H1 (cell line): Measurements from ENCODE around the gene PIK3R1. TPM values are rescaled to one million over a fixed set of nuclear protein-coding genes. Genes with fewer than 3 reads are reported as not detected.

Experiments used
- CBX8 ChIP-seq: fragments of 300-800, 300-1000 bp; sonication (generic); IDR thresholded peaks from 2 replicates; pipeline ENCODE4 v1.7.1; 2016; ENCODE audit warnings: low read depth, low read length, borderline replicate concordance
- CTCF ChIP-seq, 3 experiments: IDR thresholded peaks; 1 replicate in 2 of 3; 2 replicates in 1 of 3; pipeline versions ENCODE4 v1.5.1 to v1.6.1; 2011; ENCODE audit warnings: low read length in 3 of 3, mild to moderate bottlenecking in 3 of 3, inconsistent platforms in 2 of 3, low read depth in 1 of 3, moderate library complexity in 1 of 3; ENCODE audit not compliant: insufficient read depth in 1 of 3; ENCODE audit errors: control extremely low read depth in 1 of 3
- GABPA ChIP-seq: IDR thresholded peaks from 2 replicates; pipeline ENCODE4 v1.6.1; 2011; ENCODE audit warnings: mild to moderate bottlenecking, low read length, moderate library complexity, borderline replicate concordance; ENCODE audit not compliant: insufficient read depth
- MAFK ChIP-seq: IDR thresholded peaks from 2 replicates; pipeline ENCODE4 v1.6.1; 2012; ENCODE audit warnings: low read depth, mild to moderate bottlenecking, improper control_type of control experiment, low read length
- POLR2AphosphoS5 ChIP-seq: IDR thresholded peaks from 2 replicates; pipeline ENCODE4 v1.6.1; 2011; ENCODE audit warnings: low read depth, low read length
- SIX5 ChIP-seq: IDR thresholded peaks from 2 replicates; pipeline ENCODE4 v1.6.1; 2011; ENCODE audit warnings: mild to moderate bottlenecking, low read depth, low read length
- TEAD4 ChIP-seq: IDR thresholded peaks from 2 replicates; pipeline ENCODE4 v1.6.1; 2012; ENCODE audit warnings: low read depth, low read length, inconsistent platforms, mixed read lengths
- polyA plus RNA-seq, 7 experiments: library from polyadenylated mRNA; depleted of rRNA in 3 of 7; stranded (reverse) in 5 of 7; unstranded in 2 of 7; fragments of >200 nt in 5 of 7; fragments of 200-250 nt in 2 of 7; gene quantifications; 1 replicate in 5 of 7; 2 replicates in 1 of 7; 4 replicates in 1 of 7; pipeline versions ENCODE4 v1.2.1 to v1.2.3, GENCODE V29; 2011 to 2013; ENCODE audit warnings: missing spikeins in 2 of 7, mixed read lengths in 2 of 7
- total RNA-seq: library from RNA; stranded (reverse); fragmentation: NEBNext Ultra II Directional; extraction: Animal tissue kit (Norgen Biotek cat#: 25700); gene quantifications from 2 replicates; pipeline ENCODE4 v1.2.1, GENCODE V29; 2021
- TF ChIP-seq, protein P1 (sequence below): fragments of 300-600 bp; sonication (generic); IDR thresholded peaks from 2 replicates; pipeline ENCODE4 v1.7.1; 2012; ENCODE audit warnings: low read length, moderate library complexity, mild to moderate bottlenecking, inconsistent platforms; ENCODE audit not compliant: insufficient replicate concordance

The PIK3R1 gene
- total and polyA plus RNA-seq, 2 of the 8 experiments (the other 6 are each of a cell fraction or from before 2014, with no cell fraction given): 2.3 to 13.7 TPM

DNA sequence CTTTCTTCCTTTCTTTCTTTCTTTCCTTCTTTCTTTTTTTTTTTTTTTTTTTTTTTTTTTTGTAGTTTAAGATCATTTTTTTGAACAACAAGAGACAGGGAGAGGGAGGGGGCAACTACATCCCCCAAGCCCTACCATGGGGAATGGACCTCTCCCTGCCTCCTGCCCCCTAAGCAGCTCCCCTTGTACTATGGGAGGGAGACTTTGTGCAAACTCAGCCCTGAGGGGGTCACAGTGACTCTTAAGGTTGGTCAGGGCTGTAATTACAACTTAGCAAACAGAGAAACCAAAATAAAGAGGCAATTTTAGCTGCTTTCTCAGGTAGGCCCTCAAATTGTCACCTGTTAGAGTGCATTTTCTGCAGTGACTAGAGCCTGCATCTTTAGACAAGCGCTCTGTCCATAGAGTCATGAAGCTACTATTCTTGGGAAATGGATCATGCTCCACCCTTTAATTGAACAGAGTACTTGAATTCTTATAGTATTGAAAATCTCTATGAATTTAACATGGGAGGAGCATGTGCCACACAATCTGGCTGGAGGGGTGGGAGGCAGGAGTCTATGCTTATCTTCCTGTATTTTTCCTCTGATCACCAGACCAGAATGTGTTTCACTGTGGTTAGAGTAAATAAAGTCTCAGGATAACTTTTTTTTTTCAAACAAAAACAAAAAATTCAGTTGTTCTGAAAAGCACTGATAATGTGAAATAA lies 24.3 kb upstream of the PIK3R1 start (continued):
- TF ChIP-seq, protein P1, sequence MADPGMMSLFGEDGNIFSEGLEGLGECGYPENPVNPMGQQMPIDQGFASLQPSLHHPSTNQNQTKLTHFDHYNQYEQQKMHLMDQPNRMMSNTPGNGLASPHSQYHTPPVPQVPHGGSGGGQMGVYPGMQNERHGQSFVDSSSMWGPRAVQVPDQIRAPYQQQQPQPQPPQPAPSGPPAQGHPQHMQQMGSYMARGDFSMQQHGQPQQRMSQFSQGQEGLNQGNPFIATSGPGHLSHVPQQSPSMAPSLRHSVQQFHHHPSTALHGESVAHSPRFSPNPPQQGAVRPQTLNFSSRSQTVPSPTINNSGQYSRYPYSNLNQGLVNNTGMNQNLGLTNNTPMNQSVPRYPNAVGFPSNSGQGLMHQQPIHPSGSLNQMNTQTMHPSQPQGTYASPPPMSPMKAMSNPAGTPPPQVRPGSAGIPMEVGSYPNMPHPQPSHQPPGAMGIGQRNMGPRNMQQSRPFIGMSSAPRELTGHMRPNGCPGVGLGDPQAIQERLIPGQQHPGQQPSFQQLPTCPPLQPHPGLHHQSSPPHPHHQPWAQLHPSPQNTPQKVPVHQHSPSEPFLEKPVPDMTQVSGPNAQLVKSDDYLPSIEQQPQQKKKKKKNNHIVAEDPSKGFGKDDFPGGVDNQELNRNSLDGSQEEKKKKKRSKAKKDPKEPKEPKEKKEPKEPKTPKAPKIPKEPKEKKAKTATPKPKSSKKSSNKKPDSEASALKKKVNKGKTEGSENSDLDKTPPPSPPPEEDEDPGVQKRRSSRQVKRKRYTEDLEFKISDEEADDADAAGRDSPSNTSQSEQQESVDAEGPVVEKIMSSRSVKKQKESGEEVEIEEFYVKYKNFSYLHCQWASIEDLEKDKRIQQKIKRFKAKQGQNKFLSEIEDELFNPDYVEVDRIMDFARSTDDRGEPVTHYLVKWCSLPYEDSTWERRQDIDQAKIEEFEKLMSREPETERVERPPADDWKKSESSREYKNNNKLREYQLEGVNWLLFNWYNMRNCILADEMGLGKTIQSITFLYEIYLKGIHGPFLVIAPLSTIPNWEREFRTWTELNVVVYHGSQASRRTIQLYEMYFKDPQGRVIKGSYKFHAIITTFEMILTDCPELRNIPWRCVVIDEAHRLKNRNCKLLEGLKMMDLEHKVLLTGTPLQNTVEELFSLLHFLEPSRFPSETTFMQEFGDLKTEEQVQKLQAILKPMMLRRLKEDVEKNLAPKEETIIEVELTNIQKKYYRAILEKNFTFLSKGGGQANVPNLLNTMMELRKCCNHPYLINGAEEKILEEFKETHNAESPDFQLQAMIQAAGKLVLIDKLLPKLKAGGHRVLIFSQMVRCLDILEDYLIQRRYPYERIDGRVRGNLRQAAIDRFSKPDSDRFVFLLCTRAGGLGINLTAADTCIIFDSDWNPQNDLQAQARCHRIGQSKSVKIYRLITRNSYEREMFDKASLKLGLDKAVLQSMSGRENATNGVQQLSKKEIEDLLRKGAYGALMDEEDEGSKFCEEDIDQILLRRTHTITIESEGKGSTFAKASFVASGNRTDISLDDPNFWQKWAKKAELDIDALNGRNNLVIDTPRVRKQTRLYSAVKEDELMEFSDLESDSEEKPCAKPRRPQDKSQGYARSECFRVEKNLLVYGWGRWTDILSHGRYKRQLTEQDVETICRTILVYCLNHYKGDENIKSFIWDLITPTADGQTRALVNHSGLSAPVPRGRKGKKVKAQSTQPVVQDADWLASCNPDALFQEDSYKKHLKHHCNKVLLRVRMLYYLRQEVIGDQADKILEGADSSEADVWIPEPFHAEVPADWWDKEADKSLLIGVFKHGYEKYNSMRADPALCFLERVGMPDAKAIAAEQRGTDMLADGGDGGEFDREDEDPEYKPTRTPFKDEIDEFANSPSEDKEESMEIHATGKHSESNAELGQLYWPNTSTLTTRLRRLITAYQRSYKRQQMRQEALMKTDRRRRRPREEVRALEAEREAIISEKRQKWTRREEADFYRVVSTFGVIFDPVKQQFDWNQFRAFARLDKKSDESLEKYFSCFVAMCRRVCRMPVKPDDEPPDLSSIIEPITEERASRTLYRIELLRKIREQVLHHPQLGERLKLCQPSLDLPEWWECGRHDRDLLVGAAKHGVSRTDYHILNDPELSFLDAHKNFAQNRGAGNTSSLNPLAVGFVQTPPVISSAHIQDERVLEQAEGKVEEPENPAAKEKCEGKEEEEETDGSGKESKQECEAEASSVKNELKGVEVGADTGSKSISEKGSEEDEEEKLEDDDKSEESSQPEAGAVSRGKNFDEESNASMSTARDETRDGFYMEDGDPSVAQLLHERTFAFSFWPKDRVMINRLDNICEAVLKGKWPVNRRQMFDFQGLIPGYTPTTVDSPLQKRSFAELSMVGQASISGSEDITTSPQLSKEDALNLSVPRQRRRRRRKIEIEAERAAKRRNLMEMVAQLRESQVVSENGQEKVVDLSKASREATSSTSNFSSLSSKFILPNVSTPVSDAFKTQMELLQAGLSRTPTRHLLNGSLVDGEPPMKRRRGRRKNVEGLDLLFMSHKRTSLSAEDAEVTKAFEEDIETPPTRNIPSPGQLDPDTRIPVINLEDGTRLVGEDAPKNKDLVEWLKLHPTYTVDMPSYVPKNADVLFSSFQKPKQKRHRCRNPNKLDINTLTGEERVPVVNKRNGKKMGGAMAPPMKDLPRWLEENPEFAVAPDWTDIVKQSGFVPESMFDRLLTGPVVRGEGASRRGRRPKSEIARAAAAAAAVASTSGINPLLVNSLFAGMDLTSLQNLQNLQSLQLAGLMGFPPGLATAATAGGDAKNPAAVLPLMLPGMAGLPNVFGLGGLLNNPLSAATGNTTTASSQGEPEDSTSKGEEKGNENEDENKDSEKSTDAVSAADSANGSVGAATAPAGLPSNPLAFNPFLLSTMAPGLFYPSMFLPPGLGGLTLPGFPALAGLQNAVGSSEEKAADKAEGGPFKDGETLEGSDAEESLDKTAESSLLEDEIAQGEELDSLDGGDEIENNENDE: no peak
- TF ChIP-seq MAFK (no peak), CBX8 (no peak), CTCF (IDR thresholded peaks at IDR 0.05; ENCODE audit: control extremely low read depth in 1 of 3, insufficient read depth in 1 of 3, low read depth in 1 of 3, low read length in 3 of 3) (no peak), GABPA (no peak), TEAD4 (no peak), POLR2AphosphoS5 (no peak), SIX5 (no peak)
